Loucy (cell line): ENCODE results near the gene RETREG2.

Source experiments
- H2AFZ ChIP-seq: fragments of 200-600 bp; sonication (generic); 2 replicates; pipeline ENCODE4 v1.6.0; 2016; ENCODE audit warnings: antibody characterized with exemption, mild to moderate bottlenecking, low read length, moderate library complexity
- H3F3A ChIP-seq: fragments of 200-600 bp; 2 replicates; pipeline ENCODE4 v1.6.0; 2016; ENCODE audit warnings: antibody characterized with exemption, low read depth, mild to moderate bottlenecking
- H3K27me3 ChIP-seq: fragments of 200-600 bp; sonication (generic); 2 replicates; pipeline ENCODE4 v1.6.1; 2014; ENCODE audit warnings: low read length, mild to moderate bottlenecking; ENCODE audit not compliant: insufficient read depth, poor library complexity, severe bottlenecking
- H3K36me3 ChIP-seq: fragments of 200-600 bp; sonication (generic); 2 replicates; pipeline ENCODE4 v1.6.1; 2016; ENCODE audit warnings: low read length; ENCODE audit not compliant: insufficient read depth
- H3K4me1 ChIP-seq: fragments of 200-600 bp; sonication (generic); 2 replicates; pipeline ENCODE4 v1.5.1; 2014; ENCODE audit warnings: low read length, mild to moderate bottlenecking; ENCODE audit not compliant: insufficient read depth, poor library complexity, severe bottlenecking
- H3K4me2 ChIP-seq: fragments of 200-600 bp; sonication (generic); 2 replicates; pipeline ENCODE4 v1.6.0; 2014; ENCODE audit warnings: antibody characterized with exemption, low read length, low read depth, mild to moderate bottlenecking; ENCODE audit not compliant: poor library complexity, severe bottlenecking
- H3K4me3 ChIP-seq: fragments of 200-600 bp; sonication (generic); 2 replicates; pipeline ENCODE4 v1.5.1; 2014; ENCODE audit warnings: low read length, mild to moderate bottlenecking, mixed read lengths; ENCODE audit not compliant: poor library complexity, severe bottlenecking
- H3K79me2 ChIP-seq: fragments of 200-600 bp; sonication (generic); 2 replicates; pipeline ENCODE4 v1.6.1; 2014; ENCODE audit warnings: low read length; ENCODE audit not compliant: insufficient read depth
- H3K9ac ChIP-seq: fragments of 200-600 bp; sonication (generic); 2 replicates; pipeline ENCODE4 v1.6.0; 2014; ENCODE audit warnings: mild to moderate bottlenecking, low read depth, low read length, moderate library complexity; ENCODE audit not compliant: poor library complexity, severe bottlenecking
- H3K9me2 ChIP-seq: fragments of 200-600 bp; sonication (generic); replicated peaks from 2 replicates; pipeline ENCODE4 v1.6.1; 2016; ENCODE audit warnings: low read depth, low read length, mixed read lengths
- H3K9me3 ChIP-seq: fragments of 200-600 bp; sonication (generic); 2 replicates; pipeline ENCODE4 v1.6.1; 2014; ENCODE audit warnings: mild to moderate bottlenecking, antibody characterized with exemption, low read length, low read depth; ENCODE audit not compliant: insufficient read depth
- H4K20me1 ChIP-seq: fragments of 200-600 bp; sonication (generic); 2 replicates; pipeline ENCODE4 v1.6.0; 2014; ENCODE audit warnings: antibody characterized with exemption, low read length, mild to moderate bottlenecking; ENCODE audit not compliant: insufficient read depth, poor library complexity, severe bottlenecking
- EZH2phosphoT487 ChIP-seq: fragments of 200-600 bp; IDR thresholded peaks from 2 replicates; pipeline ENCODE4 v1.6.1; 2018; ENCODE audit warnings: antibody characterized with exemption, mild to moderate bottlenecking, moderate library complexity, borderline replicate concordance
- TF ChIP-seq, protein P1 (sequence below): fragments of 200-600 bp; sonication (generic); conservative IDR thresholded peaks from 2 replicates; pipeline ENCODE4 v1.5.1; 2014; ENCODE audit warnings: mild to moderate bottlenecking, antibody characterized with exemption, low read length

Gene RETREG2

DNA sequence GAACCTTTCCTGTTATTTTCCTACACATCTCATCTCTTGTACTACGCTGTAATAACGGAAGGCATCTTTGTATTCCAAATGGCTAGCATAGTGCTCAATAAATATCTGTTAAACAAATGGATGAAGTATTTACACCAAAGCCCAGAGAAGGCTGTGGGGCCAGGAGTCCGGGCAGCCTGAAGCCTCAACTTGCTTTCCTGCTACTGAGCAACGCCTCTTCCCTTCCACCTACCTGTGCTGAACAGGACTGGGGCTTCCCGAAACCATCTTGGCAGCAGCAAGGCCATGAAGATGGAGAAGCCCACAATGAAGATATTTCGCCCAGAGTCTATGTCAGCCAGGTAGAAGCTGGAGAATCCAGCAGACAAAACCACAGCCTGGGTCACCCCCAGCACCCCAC, 14.9 kb upstream of the RETREG2 start:
- Histone ChIP-seq H3K4me2 (no peak overlapping the region), H3K27me3 (no peaks in the 10 kb centered on the region), H4K20me1 (no peaks in the 10 kb centered on the region), H3K9me2 (no peaks in the 10 kb centered on the region), H3K9ac (no peak overlapping the region), H3K4me3 (no peak overlapping the region), H3K79me2 (no peaks in the 10 kb centered on the region), H2AFZ (no peak overlapping the region), H3K9me3 (no peaks in the 10 kb centered on the region), H3F3A (no peaks in the 10 kb centered on the region), H3K4me1 (peaks cover 13% of the 10 kb centered on the region), H3K36me3 (no peaks in the 10 kb centered on the region)
- TF ChIP-seq, protein P1, sequence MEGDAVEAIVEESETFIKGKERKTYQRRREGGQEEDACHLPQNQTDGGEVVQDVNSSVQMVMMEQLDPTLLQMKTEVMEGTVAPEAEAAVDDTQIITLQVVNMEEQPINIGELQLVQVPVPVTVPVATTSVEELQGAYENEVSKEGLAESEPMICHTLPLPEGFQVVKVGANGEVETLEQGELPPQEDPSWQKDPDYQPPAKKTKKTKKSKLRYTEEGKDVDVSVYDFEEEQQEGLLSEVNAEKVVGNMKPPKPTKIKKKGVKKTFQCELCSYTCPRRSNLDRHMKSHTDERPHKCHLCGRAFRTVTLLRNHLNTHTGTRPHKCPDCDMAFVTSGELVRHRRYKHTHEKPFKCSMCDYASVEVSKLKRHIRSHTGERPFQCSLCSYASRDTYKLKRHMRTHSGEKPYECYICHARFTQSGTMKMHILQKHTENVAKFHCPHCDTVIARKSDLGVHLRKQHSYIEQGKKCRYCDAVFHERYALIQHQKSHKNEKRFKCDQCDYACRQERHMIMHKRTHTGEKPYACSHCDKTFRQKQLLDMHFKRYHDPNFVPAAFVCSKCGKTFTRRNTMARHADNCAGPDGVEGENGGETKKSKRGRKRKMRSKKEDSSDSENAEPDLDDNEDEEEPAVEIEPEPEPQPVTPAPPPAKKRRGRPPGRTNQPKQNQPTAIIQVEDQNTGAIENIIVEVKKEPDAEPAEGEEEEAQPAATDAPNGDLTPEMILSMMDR: no peak
- no peak for TF ChIP-seq EZH2phosphoT487

DNA sequence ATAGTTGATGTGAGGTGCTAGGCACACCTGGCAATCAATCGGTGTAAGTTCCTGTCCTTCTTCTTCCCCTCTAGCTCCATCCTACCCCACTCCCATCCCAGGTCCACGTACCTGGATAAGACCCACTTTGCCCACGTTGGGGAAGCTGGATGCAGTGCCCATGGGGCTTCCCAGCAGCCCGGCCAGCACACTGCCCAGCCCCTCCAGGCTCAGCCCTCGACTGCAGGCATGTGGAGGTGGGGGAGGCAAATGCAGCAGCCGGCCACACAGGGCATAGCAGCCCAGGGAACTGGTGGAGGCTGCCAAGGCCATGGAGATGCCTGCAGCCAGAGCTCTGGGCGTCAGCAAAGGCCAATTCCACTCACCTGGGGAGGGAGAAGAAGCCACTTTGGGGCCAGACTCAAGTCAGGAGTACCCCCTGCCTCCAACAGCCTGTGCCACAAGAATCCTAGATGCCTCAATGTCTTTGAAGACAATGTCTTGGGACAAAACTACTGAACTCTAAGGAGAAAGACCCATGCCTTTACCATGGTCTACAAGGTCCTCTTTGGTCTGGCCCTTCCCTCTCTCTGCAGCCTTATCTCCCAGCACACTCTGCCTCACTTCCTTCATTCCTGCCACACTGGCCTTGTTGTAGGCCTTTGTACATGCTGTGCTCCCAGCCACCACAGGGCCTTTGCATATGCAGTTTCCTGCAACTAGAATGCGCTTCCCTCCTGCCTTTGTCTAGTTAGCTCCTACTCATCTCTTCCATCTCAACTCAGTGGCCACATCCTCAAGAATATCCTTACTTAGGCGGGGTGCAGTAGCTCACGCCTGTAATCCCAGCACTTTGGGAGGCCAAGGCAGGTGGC, 12.8 kb upstream of the RETREG2 start:
- Histone ChIP-seq H4K20me1 (no peaks in the 10 kb centered on the region), H3K79me2 (no peaks in the 10 kb centered on the region), H3K9me3 (no peaks in the 10 kb centered on the region), H3K9me2 (no peaks in the 10 kb centered on the region), H3K4me2 (no peak overlapping the region), H3K36me3 (no peaks in the 10 kb centered on the region), H3K4me1 (peaks cover 5% of the 10 kb centered on the region), H3K9ac (no peak overlapping the region), H2AFZ (no peak overlapping the region), H3K4me3 (no peak overlapping the region), H3K27me3 (no peaks in the 10 kb centered on the region), H3F3A (no peaks in the 10 kb centered on the region)
- TF ChIP-seq EZH2phosphoT487: no peak

DNA sequence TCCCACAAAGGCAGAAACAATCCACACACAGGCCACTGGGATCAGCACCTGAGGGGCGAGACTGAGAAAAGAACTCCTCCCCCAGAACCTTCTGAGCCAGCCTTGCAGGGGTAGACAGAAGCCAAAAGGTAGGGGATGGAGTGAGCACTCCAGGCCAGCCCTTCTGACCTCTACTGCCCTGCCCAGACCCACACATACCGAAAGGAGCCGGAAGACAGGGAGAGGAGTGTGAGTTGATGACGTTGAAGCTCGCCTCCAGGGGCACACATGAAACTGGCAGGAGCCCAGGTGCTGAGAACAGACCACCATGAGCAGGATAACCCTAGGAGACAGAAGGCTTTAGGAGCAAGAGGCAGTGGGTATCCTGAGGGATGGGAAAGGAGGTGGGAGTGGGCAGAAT, 10.1 kb upstream of the RETREG2 start:
- Histone ChIP-seq H2AFZ (no peak overlapping the region), H3K4me3 (no peak overlapping the region), H3K36me3 (no peaks in the 10 kb centered on the region; the same call in 1 of the 2 replicates), H3K4me1 (no peaks in the 10 kb centered on the region), H3K4me2 (no peak overlapping the region), H3K79me2 (no peaks in the 10 kb centered on the region), H3K9me3 (no peaks in the 10 kb centered on the region), H3K9me2 (no peaks in the 10 kb centered on the region), H3F3A (no peaks in the 10 kb centered on the region), H3K27me3 (no peaks in the 10 kb centered on the region), H3K9ac (no peak overlapping the region), H4K20me1 (no peaks in the 10 kb centered on the region)
- TF ChIP-seq, protein P1: no peak
- TF ChIP-seq EZH2phosphoT487: no peak

GRCh38 chr2:219168526-219168925, 9.5 kb upstream of the RETREG2 start:
- Histone ChIP-seq H3K36me3 (no peaks in the 10 kb centered on the region; the same call in 1 of the 2 replicates), H3K9ac (no peak overlapping the region), H4K20me1 (no peaks in the 10 kb centered on the region), H2AFZ (no peak overlapping the region), H3K9me2 (no peaks in the 10 kb centered on the region), H3K9me3 (no peaks in the 10 kb centered on the region), H3K4me2 (no peak overlapping the region), H3K4me1 (no peaks in the 10 kb centered on the region), H3F3A (no peaks in the 10 kb centered on the region), H3K79me2 (no peaks in the 10 kb centered on the region; the same call in 1 of the 2 replicates), H3K27me3 (no peaks in the 10 kb centered on the region), H3K4me3 (no peak overlapping the region)
- TF ChIP-seq, protein P1: no peak
